ENCODE measurements around the gene CTNS.

GRCh38 chr17:3647251-3647650, 10.7 kb downstream of the CTNS start:
- TF ChIP-seq KLF16 (tag by site-specific recombination; IDR thresholded peaks at IDR 0.05) (no peak), CTCF (tag by site-specific recombination; IDR thresholded peaks at IDR 0.05) (no peak), ZNF302 (tag by site-specific recombination; IDR thresholded peaks at IDR 0.05; ENCODE audit: low read depth) (no peak), ZBTB26 (tag by site-specific recombination; optimal IDR thresholded peaks at IDR 0.05) (no peak), ZNF335 (tag by site-specific recombination; conservative IDR thresholded peaks at IDR 0.05) (no peak), PATZ1 (tag by site-specific recombination; IDR thresholded peaks at IDR 0.05) (no peak), ZNF174 (tag by site-specific recombination; IDR thresholded peaks at IDR 0.05) (no peak), ZNF704 (tag by site-specific recombination; IDR thresholded peaks at IDR 0.05) (no peak), ZBTB21 (tag by site-specific recombination; IDR thresholded peaks at IDR 0.05) (no peak), ELK4 (IDR thresholded peaks at IDR 0.05; ENCODE audit: borderline replicate concordance, low read depth, low read length) (no peak), ZBTB44 (tag by site-specific recombination; IDR thresholded peaks at IDR 0.05) (no peak), ZNF580 (tag by site-specific recombination; IDR thresholded peaks at IDR 0.05) (no peak)

All from HEK293 (cell line).